ENCODE data around the gene PKP3.

DNA sequence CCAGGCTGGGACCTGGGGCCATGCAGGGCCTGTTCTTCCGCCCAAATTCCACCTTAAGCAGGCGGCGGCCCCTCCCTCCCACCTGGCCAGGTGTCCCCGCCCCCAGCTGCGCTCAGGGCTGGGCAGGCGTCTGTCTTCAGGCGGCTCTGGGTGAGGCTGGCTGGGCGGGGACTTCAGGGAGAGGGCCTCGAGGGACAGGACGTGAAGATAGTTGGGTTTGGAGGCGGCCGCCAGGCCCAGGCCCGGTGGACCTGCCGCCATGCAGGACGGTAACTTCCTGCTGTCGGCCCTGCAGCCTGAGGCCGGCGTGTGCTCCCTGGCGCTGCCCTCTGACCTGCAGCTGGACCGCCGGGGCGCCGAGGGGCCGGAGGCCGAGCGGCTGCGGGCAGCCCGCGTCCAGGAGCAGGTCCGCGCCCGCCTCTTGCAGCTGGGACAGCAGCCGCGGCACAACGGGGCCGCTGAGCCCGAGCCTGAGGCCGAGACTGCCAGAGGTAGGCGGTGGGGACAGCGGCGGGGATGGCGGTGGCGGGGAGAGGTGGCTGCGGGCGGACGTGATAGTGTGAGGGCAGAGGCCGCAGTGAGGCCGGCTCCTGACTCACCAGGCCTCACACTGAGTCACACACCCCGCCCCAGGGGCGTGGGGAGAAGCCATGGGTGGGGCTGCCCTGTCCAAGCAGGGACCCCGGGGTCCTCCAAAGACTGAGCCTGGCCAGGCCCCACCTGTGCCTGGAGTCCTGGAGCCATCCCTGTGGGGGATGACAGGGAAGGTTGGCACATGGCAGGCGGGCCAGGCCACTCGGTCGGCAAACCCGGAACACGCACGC is at the start of gene PKP3:
- TF ChIP-seq, protein P1, sequence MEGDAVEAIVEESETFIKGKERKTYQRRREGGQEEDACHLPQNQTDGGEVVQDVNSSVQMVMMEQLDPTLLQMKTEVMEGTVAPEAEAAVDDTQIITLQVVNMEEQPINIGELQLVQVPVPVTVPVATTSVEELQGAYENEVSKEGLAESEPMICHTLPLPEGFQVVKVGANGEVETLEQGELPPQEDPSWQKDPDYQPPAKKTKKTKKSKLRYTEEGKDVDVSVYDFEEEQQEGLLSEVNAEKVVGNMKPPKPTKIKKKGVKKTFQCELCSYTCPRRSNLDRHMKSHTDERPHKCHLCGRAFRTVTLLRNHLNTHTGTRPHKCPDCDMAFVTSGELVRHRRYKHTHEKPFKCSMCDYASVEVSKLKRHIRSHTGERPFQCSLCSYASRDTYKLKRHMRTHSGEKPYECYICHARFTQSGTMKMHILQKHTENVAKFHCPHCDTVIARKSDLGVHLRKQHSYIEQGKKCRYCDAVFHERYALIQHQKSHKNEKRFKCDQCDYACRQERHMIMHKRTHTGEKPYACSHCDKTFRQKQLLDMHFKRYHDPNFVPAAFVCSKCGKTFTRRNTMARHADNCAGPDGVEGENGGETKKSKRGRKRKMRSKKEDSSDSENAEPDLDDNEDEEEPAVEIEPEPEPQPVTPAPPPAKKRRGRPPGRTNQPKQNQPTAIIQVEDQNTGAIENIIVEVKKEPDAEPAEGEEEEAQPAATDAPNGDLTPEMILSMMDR (IDR thresholded peaks at IDR 0.05; ENCODE audit: insufficient read depth, low read length, poor library complexity, severe bottlenecking): no peak
- TF ChIP-seq EZH2phosphoT487 (conservative IDR thresholded peaks at IDR 0.05; ENCODE audit: low read length): no peak

Measured in SU-DHL-6 (cell line).